Stimulated activated CD4-positive, alpha-beta T cell treated with anti-CD3 and anti-CD28 coated beads, TNF-alpha, amount 100 ng/mL, for 4 hours (primary cell): ENCODE measurements around the gene RAI14.
"Not testable (repeated sequence)": the region's sequence is repeated elsewhere in the genome, so short reads cannot be mapped to it uniquely, and the experiment has no call there.

Source experiments
- DNase-seq, 3 experiments: peaks; one replicate each; pipeline ENCODE4 v3.0.0-alpha.2; 2020; ENCODE audit warnings: low read depth in 3 of 3

RAI14 gene

DNA sequence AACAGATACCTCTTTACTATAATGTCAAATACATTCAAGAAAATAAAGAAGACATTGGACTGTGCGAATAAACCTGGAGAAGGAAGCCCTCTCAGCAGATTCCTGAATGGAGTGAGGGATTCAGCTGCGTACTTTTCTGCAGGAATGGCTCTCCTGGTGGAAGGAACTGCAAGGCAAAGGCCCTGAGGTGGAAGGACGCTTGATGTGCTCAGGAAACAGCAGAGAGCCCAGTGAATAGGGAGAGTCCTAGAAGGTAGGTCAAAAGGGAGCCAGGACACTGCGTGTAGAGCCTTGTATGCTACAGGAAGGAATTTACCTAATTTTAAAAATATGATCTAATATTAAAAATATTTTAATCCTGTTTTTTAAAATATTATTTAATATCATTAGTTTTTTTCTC is 114.4 kb downstream of the RAI14 start:
- no peak for DNase-seq

DNA sequence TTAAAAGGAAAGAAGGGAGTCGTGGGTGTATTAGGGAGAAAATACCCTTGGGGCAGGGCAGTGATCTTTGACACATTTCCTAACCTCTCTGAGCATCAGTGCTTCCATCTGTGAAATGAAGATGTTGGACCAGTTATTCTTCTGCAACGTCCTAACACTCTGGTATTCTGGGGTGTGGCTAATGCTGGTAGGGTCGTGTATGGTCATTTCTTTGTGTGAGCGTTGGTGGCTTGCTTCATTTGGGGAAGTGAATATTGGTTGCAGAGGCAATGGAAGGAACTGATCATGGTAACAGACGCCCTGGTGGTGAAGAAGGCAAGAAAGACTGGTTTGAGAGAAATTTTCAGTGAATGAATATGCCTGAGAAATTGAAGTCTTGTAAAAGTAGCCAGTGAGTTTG is 114.9 kb downstream of the RAI14 start:
- DNase-seq = no peak

DNA sequence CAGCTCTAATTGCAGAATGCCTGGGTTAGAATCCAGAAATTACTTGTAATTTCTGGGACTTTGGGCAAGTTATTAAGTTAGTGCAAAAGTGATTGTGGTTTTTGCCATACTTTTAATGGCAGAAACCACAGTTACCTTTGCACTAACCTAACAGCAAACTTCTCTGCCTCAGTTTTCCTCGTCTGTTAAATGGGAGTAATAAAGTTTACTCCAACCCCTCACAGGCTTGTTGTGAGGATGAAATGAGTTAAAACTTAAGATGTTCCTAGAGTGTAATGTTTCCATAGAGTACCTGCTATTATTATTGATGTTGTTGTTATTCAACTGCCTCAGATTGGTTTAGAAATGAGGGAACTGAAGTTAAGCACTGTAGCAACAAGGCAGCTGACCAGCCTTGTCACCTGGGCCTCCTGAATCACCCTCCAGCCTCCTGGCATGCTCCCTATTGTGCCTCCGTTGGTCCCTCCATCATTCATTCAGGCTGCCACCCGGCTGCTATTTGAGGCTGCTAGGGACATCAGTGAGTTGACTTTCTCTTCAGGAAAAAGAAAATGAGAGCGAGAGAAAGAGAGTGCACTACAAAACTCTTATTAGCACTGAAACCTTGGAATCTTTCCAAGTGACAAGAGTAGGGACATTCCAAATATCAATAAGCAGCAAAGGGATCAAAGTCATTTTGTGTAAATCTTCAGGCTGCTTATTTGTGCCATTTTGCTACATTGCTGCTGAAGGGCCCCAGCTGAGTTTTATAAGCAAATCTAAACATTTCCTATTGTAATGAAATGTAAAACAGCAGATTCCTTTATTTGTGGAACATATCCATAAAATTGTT is 116.4 kb downstream of the RAI14 start:
- DNase-seq = no peak

DNA sequence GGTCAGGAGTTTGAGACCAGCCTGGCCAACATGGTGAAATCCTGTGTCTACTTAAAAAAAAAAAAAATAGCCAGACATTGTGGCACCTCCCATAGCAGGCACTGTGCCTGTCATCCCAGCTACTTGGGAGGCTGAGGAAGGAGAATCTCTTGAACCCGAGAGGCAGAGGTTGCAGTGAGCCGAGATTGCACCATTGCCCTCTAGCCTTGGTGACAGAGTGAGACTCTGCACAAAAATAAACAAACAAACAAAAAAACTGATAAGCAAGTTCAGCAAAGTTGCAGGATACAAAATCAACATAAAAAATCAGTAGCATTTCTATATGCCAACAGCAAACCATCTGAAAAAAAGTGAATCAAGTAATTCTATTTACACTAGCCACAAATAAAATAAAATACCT is 118.0 kb downstream of the RAI14 start:
- DNase-seq = no peak

DNA sequence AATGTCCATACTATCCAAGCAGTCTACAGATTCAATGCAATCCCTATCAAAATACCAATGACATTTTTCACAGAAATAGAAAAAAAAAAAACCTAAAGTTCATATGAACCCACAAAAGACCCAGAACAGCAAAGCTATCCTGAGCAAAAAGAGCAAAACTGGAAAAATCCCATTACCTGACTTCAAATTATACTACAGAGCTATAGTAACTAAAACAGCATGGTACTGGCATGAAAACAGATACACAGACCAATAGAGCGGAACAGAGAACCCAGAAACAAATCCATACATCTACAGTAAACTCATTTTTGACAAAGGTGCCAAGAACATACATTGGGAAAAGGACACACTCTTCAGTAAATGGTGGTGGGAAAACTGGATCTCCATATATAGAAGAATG is 118.5 kb downstream of the RAI14 start:
- DNase-seq = not testable (repeated sequence)

DNA sequence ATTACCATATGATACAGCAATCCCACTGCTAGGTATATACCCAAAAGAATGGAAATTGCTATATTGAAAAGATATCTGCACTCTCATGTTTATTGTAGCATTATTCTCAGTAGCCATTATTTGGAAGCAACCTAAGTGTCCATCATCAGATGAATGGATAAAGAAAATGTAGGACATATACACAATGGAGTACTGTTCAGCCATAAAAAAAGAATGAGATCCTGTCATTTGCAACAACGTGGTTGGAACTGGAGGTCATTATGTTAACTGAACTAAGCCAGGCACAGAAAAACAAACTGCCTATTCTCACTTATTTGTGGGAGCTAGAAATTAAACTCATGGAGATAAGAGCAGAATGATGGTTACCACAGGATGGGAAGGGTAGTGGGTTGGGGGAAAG is 119.8 kb downstream of the RAI14 start:
- no peak for DNase-seq

DNA sequence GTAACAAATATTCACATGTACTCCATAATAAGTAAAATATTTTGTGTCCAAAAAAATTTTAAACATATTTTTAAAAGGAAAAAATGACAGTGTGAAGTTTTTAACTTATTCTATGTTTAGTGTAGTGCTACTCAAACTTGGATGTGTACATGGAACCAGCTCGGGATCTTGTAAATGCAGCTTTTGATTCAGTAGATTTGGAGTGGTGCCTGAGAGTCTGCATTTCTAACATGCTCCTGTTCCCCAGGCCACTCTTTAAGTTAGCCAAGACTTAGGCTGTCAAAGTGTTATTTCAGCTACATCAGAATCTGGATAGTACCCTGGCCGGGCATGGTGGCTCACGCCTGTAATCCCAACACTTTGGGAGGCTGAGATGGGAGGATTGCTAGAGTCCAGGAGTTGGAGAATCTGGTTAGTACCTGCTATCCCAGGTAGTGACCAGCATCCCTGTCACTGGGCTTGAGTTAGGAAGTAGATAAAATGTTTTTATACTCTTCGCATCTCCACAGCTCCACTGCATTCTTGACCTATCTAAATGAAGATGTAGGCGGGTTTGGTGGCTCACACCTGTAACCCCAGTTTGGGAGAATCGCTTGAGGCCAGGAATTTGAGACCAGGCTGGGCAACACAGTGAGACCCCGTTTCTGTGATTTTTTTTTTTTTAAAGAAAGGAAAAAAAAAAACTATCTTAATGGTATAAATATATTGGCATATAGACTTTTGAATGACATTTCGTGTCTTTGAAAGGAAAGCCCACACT is 122.1 kb downstream of the RAI14 start:
- no peak for DNase-seq

DNA sequence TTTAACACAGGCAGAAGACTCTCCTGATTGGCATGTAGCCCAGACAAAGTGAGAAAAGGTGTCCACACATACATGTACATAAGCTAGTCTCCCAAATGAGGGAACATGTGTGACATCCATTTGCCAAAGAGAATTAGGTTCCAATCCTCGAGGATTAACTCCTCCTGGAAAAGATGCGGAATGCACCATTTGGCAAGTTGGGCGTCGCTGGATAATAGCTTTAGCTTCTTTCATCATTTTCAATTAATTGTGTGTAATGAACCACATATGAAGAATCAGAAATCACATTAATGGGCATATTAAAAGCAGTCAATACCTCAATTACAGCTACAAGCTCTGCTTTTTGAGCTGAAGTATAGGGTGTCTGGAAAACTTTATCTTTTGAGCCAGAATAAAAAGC is 127.8 kb downstream of the RAI14 start:
- DNase-seq = not testable (repeated sequence)

DNA sequence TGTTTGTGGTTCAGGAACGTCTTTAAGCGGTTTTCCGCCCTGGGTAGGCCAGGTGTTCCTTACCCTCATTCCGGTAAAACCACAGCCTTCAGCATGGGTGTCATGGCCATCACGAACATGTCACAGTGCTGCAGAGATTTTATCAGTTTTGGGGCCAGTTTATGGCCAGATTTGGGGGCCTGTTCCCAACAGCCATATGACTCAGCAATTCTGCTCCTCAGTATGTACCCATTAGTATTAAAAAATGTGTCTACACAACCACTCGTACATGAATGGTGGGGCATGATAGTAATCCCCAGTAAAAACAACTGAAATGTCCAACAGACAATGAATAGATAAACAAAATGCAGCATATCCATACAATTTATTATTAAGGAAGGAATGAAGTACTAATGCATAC is 130.9 kb downstream of the RAI14 start:
- DNase-seq = no peak

DNA sequence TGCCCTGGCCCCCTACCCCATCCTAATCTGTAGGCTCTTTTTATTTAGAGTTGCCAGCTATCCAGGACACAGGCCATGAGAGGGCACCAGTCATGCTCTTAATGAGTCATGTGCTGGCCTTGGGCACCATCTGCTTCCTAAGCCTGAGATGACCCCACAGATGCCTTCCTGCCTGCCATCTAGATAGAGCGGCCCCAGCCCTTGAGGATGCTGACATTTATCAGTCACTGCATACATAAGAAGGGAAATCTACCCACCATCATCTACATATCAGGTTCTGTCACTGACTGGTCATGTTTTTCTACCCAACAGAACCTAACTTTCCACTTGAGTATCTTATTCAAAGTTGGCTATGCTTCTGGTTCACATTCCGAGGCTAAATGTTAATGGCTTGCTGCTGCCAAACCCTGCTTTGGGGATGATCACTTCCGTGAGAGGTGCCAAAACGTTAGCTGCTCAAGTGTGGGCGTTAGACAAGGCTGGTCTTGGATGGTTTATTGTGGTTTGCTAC is 132.9 kb downstream of the RAI14 start:
- no peak for DNase-seq

DNA sequence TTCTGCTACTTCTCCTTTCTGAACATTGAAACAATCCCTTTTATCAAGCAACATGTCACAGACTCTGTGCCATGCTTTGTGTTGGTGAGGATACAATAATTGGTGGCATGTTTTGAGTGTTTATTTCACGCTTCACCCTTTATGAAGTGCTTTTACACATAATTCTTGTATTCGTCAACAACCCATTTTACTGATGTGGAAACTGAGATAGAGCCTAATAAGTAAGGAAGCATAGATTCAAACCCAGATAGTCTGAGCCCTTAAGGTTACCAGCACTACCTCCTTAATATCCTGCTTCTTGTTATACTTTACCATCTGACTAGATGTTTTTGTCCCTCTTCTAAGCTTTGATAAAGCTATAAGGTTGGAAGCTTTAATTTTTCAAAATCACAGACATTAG is 133.5 kb downstream of the RAI14 start:
- no peak for DNase-seq

DNA sequence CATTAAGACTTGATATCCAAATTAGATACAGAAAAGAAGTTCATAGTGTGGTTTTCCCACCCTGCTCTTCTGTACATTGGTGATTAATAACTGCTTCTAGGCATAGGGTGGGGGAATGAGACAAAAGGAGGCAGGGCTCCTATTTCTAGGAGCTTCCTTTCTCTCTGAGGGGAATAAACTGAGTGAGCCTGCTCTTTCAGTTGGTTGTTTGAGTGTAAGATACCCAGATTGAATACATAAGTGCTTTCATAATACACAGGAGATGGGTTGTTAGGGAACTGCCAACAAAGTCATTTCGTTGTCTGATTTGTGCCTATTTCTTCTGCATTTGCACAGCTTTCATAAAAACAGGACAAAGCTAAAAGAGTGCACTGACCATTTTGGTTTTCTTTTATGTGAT is 133.9 kb downstream of the RAI14 start:
- no peak for DNase-seq

DNA sequence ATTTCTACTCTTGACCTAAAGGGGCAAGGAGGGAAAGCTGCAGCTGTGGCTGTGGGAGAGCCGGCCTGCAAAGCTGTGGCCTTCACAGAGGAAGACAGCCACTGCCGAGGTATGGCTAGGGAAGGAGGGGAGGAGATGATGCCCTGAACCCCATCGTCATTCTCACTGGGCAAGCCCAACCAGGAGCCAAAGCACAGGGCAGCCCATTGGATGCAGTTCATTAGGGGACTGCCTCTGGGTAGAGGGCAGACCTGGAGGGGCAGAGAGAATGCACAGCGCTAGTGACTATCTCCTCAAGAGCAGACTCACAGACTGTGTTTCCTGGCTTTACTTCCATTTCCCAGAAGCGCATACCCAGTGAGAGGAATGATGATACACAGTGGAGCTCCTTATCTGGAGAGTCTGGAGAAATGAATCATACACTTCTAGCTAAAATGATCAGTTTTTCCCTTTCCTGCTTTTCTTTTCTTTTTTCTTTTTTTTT is 135.7 kb downstream of the RAI14 start:
- DNase-seq = no peak

DNA sequence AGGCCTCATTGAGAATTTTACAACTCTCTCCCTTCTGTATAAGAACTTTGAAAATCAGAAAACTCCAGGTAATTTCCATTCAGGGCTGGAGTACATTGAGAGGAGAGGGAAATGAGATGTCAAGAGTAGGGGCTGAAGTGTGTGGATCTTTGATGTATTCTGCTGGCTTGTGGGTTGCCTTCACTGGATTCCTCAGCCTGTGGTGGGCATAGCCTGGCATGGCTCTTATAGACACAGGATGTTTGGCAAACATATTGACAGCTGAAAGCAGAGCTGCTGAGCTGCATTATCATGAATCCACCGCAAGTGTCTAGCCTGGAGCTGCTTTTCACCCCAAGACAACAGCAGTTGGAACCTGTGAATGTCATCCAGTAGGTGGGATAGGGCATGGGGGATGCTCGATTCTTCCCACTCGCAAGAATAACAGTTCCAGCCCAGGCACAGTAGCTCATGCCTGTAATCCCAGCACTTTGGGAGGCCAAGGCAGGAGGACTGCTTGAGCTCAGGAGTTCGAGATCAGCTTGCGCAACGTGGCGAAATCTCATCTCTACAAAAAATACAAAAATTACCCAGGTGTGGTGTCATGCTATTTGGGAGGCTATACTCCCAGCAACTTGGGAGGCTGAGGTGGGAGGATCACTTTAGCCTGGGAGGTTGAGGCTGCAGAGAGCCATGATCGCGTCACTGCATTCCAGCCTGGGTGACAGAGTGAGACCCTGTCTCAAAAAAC is 146.9 kb downstream of the RAI14 start:
- no peak for DNase-seq

DNA sequence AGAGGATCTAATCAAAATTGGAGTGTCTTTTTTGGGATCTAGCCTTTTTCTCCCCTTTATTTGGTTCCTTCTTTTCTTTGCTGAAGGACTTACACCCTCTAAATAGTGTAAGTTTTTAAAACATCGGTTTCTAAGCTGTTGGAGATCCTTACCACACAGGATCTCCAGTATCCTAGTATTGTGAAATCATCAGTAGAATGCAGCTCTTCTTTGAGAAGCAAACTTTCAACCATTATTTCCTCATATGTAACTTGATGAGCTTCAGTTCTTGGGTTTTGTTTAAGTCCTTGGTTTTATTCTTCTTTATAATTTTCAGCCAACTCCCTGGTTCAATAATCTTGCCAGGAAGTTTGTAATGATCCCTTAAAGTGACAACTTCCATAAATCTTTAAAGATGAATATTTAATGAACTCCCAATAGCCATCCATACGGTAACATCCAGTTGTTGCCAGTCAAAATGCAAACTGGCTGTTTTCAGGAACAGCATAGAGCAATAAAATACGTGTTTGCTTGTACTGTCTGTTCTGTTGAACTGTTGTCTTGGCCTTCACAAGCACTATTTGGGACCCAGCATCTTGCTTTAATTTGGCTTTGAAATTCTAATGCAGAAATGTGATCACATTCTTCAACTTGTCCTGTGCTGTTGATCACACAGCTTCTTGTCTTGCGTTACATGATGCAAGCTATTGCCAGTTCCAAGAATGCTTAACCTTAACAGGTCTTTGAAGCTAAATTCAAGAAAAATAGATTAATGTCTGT is 148.0 kb downstream of the RAI14 start:
- no peak for DNase-seq

DNA sequence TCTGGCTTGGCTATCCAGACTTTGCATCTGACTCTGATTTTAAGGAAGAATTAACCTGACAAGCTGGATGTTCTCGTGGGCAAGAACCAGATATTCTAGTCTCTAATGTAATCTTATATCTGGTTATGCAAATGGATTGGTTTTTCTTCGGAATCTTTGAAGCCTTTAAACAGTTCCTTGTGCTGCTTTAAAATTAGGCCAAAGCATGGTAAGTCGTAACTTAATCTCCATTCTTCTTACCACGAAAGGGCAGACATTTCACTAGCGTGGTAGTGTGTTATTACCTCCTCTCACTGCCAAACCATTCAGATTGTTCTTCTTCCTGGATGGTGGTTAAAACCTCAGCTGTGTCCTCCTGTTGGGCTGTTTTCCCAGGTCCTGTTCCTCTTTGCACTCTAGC is 148.8 kb downstream of the RAI14 start:
- no peak for DNase-seq

DNA sequence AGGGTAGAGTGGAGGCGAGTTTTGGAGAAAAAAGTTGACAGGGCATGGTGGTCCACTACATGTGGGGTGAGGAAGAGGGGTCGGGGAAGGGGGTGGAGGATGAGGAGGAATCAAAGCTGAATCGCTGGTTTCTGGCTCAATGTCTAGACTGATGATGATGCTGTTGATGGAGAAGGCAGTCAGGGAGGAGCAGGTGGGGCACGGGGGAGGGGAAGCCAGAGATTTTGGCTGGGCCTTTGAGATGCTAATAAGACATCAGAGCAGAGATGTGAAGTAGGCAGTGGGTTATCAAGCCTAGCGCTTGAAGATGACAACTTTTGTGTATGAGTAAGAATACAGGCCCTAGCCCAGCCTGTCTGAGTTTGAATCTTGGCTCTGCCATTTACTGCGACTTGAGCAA is 150.4 kb downstream of the RAI14 start:
- DNase-seq = no peak

DNA sequence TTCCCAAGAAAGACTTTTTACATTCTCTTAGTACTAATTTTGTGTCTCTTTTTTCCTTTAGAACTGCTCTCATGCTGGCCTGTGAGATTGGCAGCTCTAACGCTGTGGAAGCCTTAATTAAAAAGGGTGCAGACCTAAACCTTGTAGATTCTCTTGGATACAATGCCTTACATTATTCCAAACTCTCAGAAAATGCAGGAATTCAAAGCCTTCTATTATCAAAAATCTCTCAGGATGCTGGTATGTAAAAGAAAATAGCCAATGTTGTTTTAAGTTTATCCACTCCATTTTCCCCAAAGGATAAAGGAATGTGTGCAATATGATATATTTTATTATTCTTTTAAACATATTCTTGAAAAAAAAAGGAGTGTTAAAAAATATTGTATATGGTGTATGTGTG is 155.6 kb downstream of the RAI14 start:
- DNase-seq = no peak

DNA sequence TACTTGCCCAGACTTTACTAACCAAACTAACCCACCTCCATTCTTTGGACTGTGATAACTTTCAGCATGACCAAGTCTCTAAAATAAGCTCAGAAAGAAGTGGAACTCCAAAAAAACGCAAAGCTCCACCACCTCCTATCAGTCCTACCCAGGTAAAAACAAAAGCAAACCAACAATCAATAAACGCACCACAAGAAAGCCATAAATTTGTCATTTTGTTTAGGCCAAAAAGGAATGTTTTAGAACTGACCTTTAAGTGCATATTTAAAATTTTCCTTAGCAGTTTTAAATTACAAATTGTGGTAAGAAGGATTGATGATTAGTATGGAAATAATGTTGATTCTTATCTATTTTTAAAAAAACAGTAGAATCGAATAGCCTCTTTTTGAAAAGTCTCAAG is 157.4 kb downstream of the RAI14 start:
- no peak for DNase-seq

DNA sequence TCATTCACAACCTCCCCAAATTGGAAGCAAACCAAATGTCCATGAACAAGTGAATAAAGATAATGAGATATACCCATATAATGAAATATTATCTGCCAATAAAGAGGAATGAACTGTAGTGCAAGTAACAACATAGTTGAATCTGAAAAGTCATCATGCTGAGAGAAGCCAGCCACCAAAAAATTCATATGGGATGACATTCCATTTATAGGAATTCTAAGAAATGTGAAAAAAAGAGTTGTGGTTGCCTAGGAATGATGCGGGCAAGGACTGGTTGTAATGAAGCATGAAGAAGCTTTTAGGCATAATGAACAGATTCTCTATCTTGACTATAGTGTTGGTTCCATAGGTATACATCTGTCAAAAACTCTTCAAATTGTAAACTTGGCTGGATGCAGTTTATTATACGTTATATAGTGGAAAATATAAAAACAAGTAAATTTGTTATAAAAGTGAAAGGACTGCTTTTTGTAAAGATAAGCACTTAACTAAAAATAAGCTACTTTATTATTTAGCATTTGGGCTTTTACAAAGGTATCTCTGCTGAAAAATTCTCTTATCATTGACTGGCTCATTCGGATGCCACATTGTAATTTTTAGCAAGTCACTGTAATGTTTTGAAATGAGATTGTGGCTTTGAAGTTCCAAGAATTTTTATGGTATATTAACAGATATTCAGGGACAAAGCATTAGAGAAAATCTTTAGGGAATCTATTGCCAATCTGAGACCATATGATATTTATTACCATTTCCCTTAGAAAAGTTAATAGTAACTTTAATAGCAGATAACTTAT is 161.6 kb downstream of the RAI14 start:
- no peak for DNase-seq

DNA sequence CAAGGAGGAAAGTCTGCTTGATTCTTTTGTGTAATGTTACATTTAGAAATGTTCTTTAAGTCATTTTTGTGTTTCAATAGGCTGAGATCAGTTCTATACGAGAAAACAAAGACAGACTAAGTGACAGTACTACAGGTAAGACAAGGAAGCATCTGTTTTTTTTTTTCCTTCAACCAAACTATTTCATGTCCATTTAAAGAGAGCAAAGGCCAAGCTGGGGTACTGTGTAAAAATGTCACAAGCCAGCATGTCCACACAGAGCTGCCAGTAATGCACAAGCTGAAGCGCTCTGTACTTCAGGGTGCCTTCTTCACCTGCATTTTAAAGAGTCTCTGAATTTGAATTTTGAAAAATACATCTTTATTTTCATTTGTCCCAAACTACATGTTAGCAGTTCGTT is 162.6 kb downstream of the RAI14 start:
- DNase-seq = no peak
